ENCODE data around the gene CATSPERB. TPM values are rescaled to one million over a fixed set of nuclear protein-coding genes. Genes with fewer than 3 reads are reported as not detected.
"Not testable (repeated sequence)": the region's sequence is repeated elsewhere in the genome, so short reads cannot be mapped to it uniquely, and the experiment has no call there.

The CATSPERB gene
- polyA plus RNA-seq, 3 donors from 2014 or later = 0.32 to 1.9 TPM; not detected in 1

GRCh38 chr14:91545204-91545603 is 186.7 kb downstream of the CATSPERB start:
- H3K9me3 Mint-ChIP-seq = peaks cover 14 to 24% (median 22%) of the 10 kb centered on the region in 6 donors
- H3K27ac Mint-ChIP-seq = no peak overlapping the region
- H3K4me1 Mint-ChIP-seq = no peaks in the 10 kb centered on the region
- H3K4me3 Mint-ChIP-seq = no peak overlapping the region
- peaks cover 0 to 17% (median 8%) of the 10 kb centered on the region in 3 donors for H3K27me3 Mint-ChIP-seq (ENCODE audit: low read depth in 3 of 3)
- no peak for DNase-seq
- peaks cover 10 to 16% (median 15%) of the 10 kb centered on the region in 3 donors for H3K36me3 Mint-ChIP-seq

GRCh38 chr14:91536327-91536726 is 195.6 kb downstream of the CATSPERB start:
- Mint-ChIP-seq H3K9me3 (peaks cover 3 to 18% (median 8%) of the 10 kb centered on the region in 6 donors), H3K4me1 (no peaks in the 10 kb centered on the region), H3K36me3 (peaks cover 6 to 20% (median 16%) of the 10 kb centered on the region in 3 donors), H3K27ac (no peak overlapping the region), H3K27me3 (ENCODE audit: low read depth in 3 of 3) (peaks cover 8 to 19% (median 10%) of the 10 kb centered on the region in 3 donors), H3K4me3 (no peak overlapping the region)
- no peak for DNase-seq

DNA sequence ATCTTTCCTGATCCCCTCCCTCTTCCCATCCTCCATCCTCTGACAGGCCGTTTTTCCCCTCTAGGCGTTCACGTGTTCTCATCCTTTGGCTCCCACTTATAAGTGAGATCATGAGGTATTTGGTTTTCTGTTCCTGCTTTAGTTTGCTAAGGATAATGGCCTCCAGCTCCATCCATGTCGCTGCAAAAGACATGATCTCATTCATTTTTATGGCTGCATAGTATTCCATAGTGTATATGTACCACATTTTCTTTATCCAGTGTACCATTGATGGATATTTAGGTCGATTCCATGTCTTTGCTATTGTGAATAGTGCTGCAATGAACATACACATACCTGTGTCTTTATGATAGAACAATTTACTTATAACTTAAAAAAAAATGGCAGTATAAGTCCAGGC is 197.8 kb downstream of the CATSPERB start:
- DNase-seq, H3K27ac Mint-ChIP-seq, H3K4me3 Mint-ChIP-seq, H3K4me1 Mint-ChIP-seq, H3K36me3 Mint-ChIP-seq, H3K9me3 Mint-ChIP-seq: not testable (repeated sequence)
- H3K27me3 Mint-ChIP-seq (ENCODE audit: low read depth in 3 of 3) = peaks cover 7 to 14% (median 8%) of the 10 kb centered on the region in 3 donors

- no peak for DNase-seq
- H3K27me3 Mint-ChIP-seq (ENCODE audit: low read depth in 3 of 3) = peaks cover 7 to 14% (median 8%) of the 10 kb centered on the region in 3 donors
- peaks cover 0 to 4% (median 0%) of the 10 kb centered on the region in 3 donors for H3K36me3 Mint-ChIP-seq
- H3K4me1 Mint-ChIP-seq = no peaks in the 10 kb centered on the region
- no peak overlapping the region for H3K27ac Mint-ChIP-seq
- H3K4me3 Mint-ChIP-seq = no peak overlapping the region
- H3K9me3 Mint-ChIP-seq = no peaks in the 10 kb centered on the region
These were observed 198.3 kb downstream of the CATSPERB start for GRCh38 chr14:91533623-91534022.

Other genes with a start within 250 kb of the CATSPERB start
- gene PPP4R3A, start 221.8 kb downstream of the CATSPERB start, polyA plus RNA-seq = 100 to 1,000 TPM in 1 of 3 donors, 10 to 100 TPM in 2; 39.4 to 113 (median 46.8) TPM
- gene TC2N, start 135.4 kb upstream of the CATSPERB start, polyA plus RNA-seq = 100 to 1,000 TPM in 2 of 3 donors, 10 to 100 TPM in 1; 97.4 to 158 (median 112) TPM
- 1 to 10 TPM; 3.0 to 3.8 (median 3.0) TPM for gene FBLN5, start 215.6 kb upstream of the CATSPERB start, polyA plus RNA-seq

All from immature natural killer cell (primary cell).